ENCODE results near the gene ACTR1A. TPM values are rescaled to one million over a fixed set of nuclear protein-coding genes. Genes with fewer than 3 reads are reported as not detected.

The ACTR1A gene
- total and polyA plus RNA-seq, 2 donors (not counting 1 experiment from before 2014, with no cell fraction given) = 38.3 to 58.3 TPM

- no peak overlapping the region for H3K4me2 ChIP-seq (replicated peaks; ENCODE audit: low read depth, low read length, poor library complexity, severe bottlenecking)
- no peak overlapping the region for H3K27ac ChIP-seq (ENCODE audit: low read length in 2 of 2)
- Mint-ChIP-seq H3K27ac (no peak overlapping the region), H3K9me3 (ENCODE audit: insufficient read depth) (no peaks in the 10 kb centered on the region), H3K4me1 (peaks cover 18% of the 10 kb centered on the region), H3K4me3 (no peak overlapping the region), H3K27me3 (no peaks in the 10 kb centered on the region)
- H4K20me1 ChIP-seq (ENCODE audit: control insufficient read depth, insufficient read depth, low read length, poor library complexity, severe bottlenecking) = no peaks in the 10 kb centered on the region
- no peaks in the 10 kb centered on the region for H3K36me3 ChIP-seq (replicated peaks in 1 of 2; ENCODE audit: control extremely low read depth in 1 of 2, control insufficient read depth in 1 of 2, extremely low read depth in 1 of 2, insufficient read depth in 2 of 2, low read length in 1 of 2)
- no peak for DNase-seq
- H3K27me3 ChIP-seq (replicated peaks in 1 of 4; ENCODE audit: control extremely low read depth in 1 of 4, control insufficient read depth in 3 of 4, insufficient read depth in 4 of 4, low read length in 3 of 4) = no peaks in the 10 kb centered on the region
- H2AFZ ChIP-seq (ENCODE audit: insufficient read depth, low read depth, low read length, poor library complexity, severe bottlenecking) = no peak overlapping the region
- ChIA-PET POLR2A (no interaction called here), CTCF (no interaction called here)
- TF ChIP-seq EZH2 (IDR thresholded peaks at IDR 0.05; ENCODE audit: borderline replicate concordance, insufficient read depth, low read depth, low read length, poor library complexity, severe bottlenecking) = no peak
- TF ChIP-seq, protein P1, sequence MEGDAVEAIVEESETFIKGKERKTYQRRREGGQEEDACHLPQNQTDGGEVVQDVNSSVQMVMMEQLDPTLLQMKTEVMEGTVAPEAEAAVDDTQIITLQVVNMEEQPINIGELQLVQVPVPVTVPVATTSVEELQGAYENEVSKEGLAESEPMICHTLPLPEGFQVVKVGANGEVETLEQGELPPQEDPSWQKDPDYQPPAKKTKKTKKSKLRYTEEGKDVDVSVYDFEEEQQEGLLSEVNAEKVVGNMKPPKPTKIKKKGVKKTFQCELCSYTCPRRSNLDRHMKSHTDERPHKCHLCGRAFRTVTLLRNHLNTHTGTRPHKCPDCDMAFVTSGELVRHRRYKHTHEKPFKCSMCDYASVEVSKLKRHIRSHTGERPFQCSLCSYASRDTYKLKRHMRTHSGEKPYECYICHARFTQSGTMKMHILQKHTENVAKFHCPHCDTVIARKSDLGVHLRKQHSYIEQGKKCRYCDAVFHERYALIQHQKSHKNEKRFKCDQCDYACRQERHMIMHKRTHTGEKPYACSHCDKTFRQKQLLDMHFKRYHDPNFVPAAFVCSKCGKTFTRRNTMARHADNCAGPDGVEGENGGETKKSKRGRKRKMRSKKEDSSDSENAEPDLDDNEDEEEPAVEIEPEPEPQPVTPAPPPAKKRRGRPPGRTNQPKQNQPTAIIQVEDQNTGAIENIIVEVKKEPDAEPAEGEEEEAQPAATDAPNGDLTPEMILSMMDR (IDR thresholded peaks at IDR 0.05) = peak; percentile 37
- no peak overlapping the region for H3K9ac ChIP-seq (ENCODE audit: low read length)
- H3K4me1 ChIP-seq (ENCODE audit: control insufficient read depth in 2 of 2, insufficient read depth in 2 of 2, low read length in 2 of 2) = peaks cover 5 to 8% of the 10 kb centered on the region in 2 donors
- H3K9me3 ChIP-seq (ENCODE audit: control extremely low read depth in 1 of 3, control insufficient read depth in 2 of 3, insufficient read depth in 1 of 3, low read length in 2 of 3) = no peaks in the 10 kb centered on the region
- H3K4me3 ChIP-seq (ENCODE audit: control extremely low read depth in 1 of 5, extremely low read depth in 1 of 5, insufficient read depth in 1 of 5, low read depth in 2 of 5, low read length in 4 of 5) = no peak overlapping the region
- ATAC-seq (ENCODE audit: low read depth) = no peak
- intact Hi-C loops (cut with micrococcal nuclease) = no loop called here
- no CpG with 5 or more reads among the region's 1 CpG for WGBS (ENCODE audit: insufficient coverage)
- H3K79me2 ChIP-seq (ENCODE audit: control insufficient read depth, insufficient read depth, low read length) = no peaks in the 10 kb centered on the region
Measured at GRCh38 chr10:102540023-102540422, 37.5 kb upstream of the ACTR1A start.

GRCh38 chr10:102538811-102539210 lies 36.3 kb upstream of the ACTR1A start:
- H3K4me3 Mint-ChIP-seq = no peak overlapping the region
- intact Hi-C loops (cut with micrococcal nuclease) = no loop called here

More at GRCh38 chr10:102538811-102539210, 36.3 kb upstream of the ACTR1A start:
- ATAC-seq (ENCODE audit: low read depth) (no peak), DNase-seq (no peak)
- peaks cover 5 to 8% of the 10 kb centered on the region in 2 donors for H3K4me1 ChIP-seq (ENCODE audit: control insufficient read depth in 2 of 2, insufficient read depth in 2 of 2, low read length in 2 of 2)
- WGBS (ENCODE audit: insufficient coverage) = 95% methylated on average over 2 of the region's 2 CpGs
- no peak overlapping the region for H2AFZ ChIP-seq (ENCODE audit: insufficient read depth, low read depth, low read length, poor library complexity, severe bottlenecking)
- POLR2A ChIA-PET = no interaction called here
- no peaks in the 10 kb centered on the region for H3K36me3 ChIP-seq (replicated peaks in 1 of 2; ENCODE audit: control extremely low read depth in 1 of 2, control insufficient read depth in 1 of 2, extremely low read depth in 1 of 2, insufficient read depth in 2 of 2, low read length in 1 of 2)
- Mint-ChIP-seq H3K27me3 (no peaks in the 10 kb centered on the region), H3K27ac (no peak overlapping the region), H3K9me3 (ENCODE audit: insufficient read depth) (no peaks in the 10 kb centered on the region), H3K4me1 (peaks cover 18% of the 10 kb centered on the region)
- H3K9ac ChIP-seq (ENCODE audit: low read length) = no peak overlapping the region
- CTCF ChIA-PET = no interaction called here
- H3K4me2 ChIP-seq (replicated peaks; ENCODE audit: low read depth, low read length, poor library complexity, severe bottlenecking) = no peak overlapping the region
- H3K27me3 ChIP-seq (replicated peaks in 1 of 4; ENCODE audit: control extremely low read depth in 1 of 4, control insufficient read depth in 3 of 4, insufficient read depth in 4 of 4, low read length in 3 of 4) = no peaks in the 10 kb centered on the region
- H3K4me3 ChIP-seq (ENCODE audit: control extremely low read depth in 1 of 5, extremely low read depth in 1 of 5, insufficient read depth in 1 of 5, low read depth in 2 of 5, low read length in 4 of 5) = no peak overlapping the region
- no peaks in the 10 kb centered on the region for H4K20me1 ChIP-seq (ENCODE audit: control insufficient read depth, insufficient read depth, low read length, poor library complexity, severe bottlenecking)
- no peak overlapping the region for H3K27ac ChIP-seq (ENCODE audit: low read length in 2 of 2)
- no peak for TF ChIP-seq EZH2 (IDR thresholded peaks at IDR 0.05; ENCODE audit: borderline replicate concordance, insufficient read depth, low read depth, low read length, poor library complexity, severe bottlenecking)
- TF ChIP-seq, protein P1 (IDR thresholded peaks at IDR 0.05) = no peak
- no peaks in the 10 kb centered on the region for H3K9me3 ChIP-seq (ENCODE audit: control extremely low read depth in 1 of 3, control insufficient read depth in 2 of 3, insufficient read depth in 1 of 3, low read length in 2 of 3)
- H3K79me2 ChIP-seq (ENCODE audit: control insufficient read depth, insufficient read depth, low read length) = peaks cover 5% of the 10 kb centered on the region
